BLaER1 treated with 17β-estradiol and CSF1 and Interleukin-3, amounts not matched to agents 10 nM and 100 nM (cell line): ENCODE measurements around the gene PARD3B.

Source experiments
- H3K27ac ChIP-seq, 11 experiments: shearing (Covaris generic); formaldehyde crosslinking; 2 replicates each; pipeline ENCODE4 v1.8.1; 2022
- H3K27me3 ChIP-seq, 11 experiments: shearing (Covaris generic); formaldehyde crosslinking; 2 replicates each; pipeline ENCODE4 v1.8.1; 2022
- H3K36me3 ChIP-seq, 11 experiments: shearing (Covaris generic); formaldehyde crosslinking; 2 replicates each; pipeline ENCODE4 v1.8.1; 2022
- H3K4me1 ChIP-seq, 10 experiments: shearing (Covaris generic); formaldehyde crosslinking; 2 replicates each; pipeline ENCODE4 v1.8.1; 2022
- H3K4me2 ChIP-seq, 11 experiments: shearing (Covaris generic); formaldehyde crosslinking; 2 replicates each; pipeline ENCODE4 v1.8.1; 2022
- H3K4me3 ChIP-seq, 10 experiments: shearing (Covaris generic); formaldehyde crosslinking; 2 replicates each; pipeline ENCODE4 v1.8.1; 2022
- H3K9ac ChIP-seq, 11 experiments: shearing (Covaris generic); formaldehyde crosslinking; 2 replicates each; pipeline ENCODE4 v1.8.1; 2022
- H3K9me3 ChIP-seq, 11 experiments: shearing (Covaris generic); formaldehyde crosslinking; replicated peaks in 1 of 11; 2 replicates each; pipeline ENCODE4 v1.8.1; 2022
- H4K20me1 ChIP-seq, 11 experiments: shearing (Covaris generic); formaldehyde crosslinking; 2 replicates each; pipeline ENCODE4 v1.8.1; 2022
- Cebpa-rat ChIP-seq, 11 experiments: shearing (Covaris generic); IDR thresholded peaks; 2 replicates each; pipeline ENCODE4 v1.8.1; 2022

The PARD3B gene

GRCh38 chr2:204544961-204545860 lies at the start of gene PARD3B:
Gene PARD3B (plus strand): TSS chr2:204545475. CDS start chr2:204546000, 525 bp downstream.
- Histone ChIP-seq H3K27ac (peak within 1 kb of the TSS; percentile 4 to 71 (median 59); a peak in 20 of 22 replicates), H3K27me3 (peaks cover 9 to 31% (median 19%) of the 10 kb centered on the region in 11 experiments; a peak in 19 of 22 replicates), H3K9ac (peak within 1 kb of the TSS; percentile 75 to 86 (median 81)), H3K4me1 (peaks cover 4 to 20% (median 14%) of the 10 kb centered on the region in 10 experiments; a peak in 15 of 20 replicates), H4K20me1 (no peaks in the 10 kb centered on the region), H3K9me3 (no peaks in the 10 kb centered on the region), H3K4me3 (peak within 1 kb of the TSS; percentile 73 to 87 (median 78)), H3K36me3 (no peaks in the 10 kb centered on the region), H3K4me2 (peak within 1 kb of the TSS; percentile 90 to 99 (median 94))
- TF ChIP-seq Cebpa-rat (IDR thresholded peaks at IDR 0.05), result no peak

- H3K4me1 ChIP-seq, result peaks cover 0 to 11% (median 0%) of the 10 kb centered on the region in 10 experiments; a peak in 5 of 20 replicates
- no peaks in the 10 kb centered on the region for H4K20me1 ChIP-seq
- no peaks in the 10 kb centered on the region for H3K27me3 ChIP-seq
- no peaks in the 10 kb centered on the region for H3K36me3 ChIP-seq
- H3K9me3 ChIP-seq, result no peaks in the 10 kb centered on the region
- H3K4me3 ChIP-seq, result no peak overlapping the region
- no peak for TF ChIP-seq Cebpa-rat (IDR thresholded peaks at IDR 0.05)
- H3K4me2 ChIP-seq, result no peak overlapping the region
- no peak overlapping the region for H3K27ac ChIP-seq
- no peak overlapping the region for H3K9ac ChIP-seq
Measured at GRCh38 chr2:204496779-204497178, 48.5 kb upstream of the PARD3B start.

- Histone ChIP-seq H3K9me3 (no peaks in the 10 kb centered on the region), H3K27me3 (no peaks in the 10 kb centered on the region), H3K9ac (no peak overlapping the region), H3K36me3 (no peaks in the 10 kb centered on the region), H3K27ac (no peak overlapping the region), H3K4me1 (peaks cover 0 to 13% (median 0%) of the 10 kb centered on the region in 10 experiments; a peak in 5 of 20 replicates), H3K4me2 (no peak overlapping the region), H4K20me1 (no peaks in the 10 kb centered on the region), H3K4me3 (no peak overlapping the region)
- no peak for TF ChIP-seq Cebpa-rat (IDR thresholded peaks at IDR 0.05)
Measured at GRCh38 chr2:204497855-204498254, 47.4 kb upstream of the PARD3B start.

GRCh38 chr2:204498291-204498690 lies 47.0 kb upstream of the PARD3B start:
- Histone ChIP-seq H3K4me2 (no peak overlapping the region), H3K36me3 (no peaks in the 10 kb centered on the region), H3K27ac (no peak overlapping the region), H3K4me1 (peaks cover 0 to 13% (median 0%) of the 10 kb centered on the region in 10 experiments; a peak in 5 of 20 replicates), H3K27me3 (no peaks in the 10 kb centered on the region), H3K4me3 (no peak overlapping the region), H4K20me1 (no peaks in the 10 kb centered on the region), H3K9ac (no peak overlapping the region), H3K9me3 (no peaks in the 10 kb centered on the region)
- TF ChIP-seq Cebpa-rat (IDR thresholded peaks at IDR 0.05), result no peak

DNA sequence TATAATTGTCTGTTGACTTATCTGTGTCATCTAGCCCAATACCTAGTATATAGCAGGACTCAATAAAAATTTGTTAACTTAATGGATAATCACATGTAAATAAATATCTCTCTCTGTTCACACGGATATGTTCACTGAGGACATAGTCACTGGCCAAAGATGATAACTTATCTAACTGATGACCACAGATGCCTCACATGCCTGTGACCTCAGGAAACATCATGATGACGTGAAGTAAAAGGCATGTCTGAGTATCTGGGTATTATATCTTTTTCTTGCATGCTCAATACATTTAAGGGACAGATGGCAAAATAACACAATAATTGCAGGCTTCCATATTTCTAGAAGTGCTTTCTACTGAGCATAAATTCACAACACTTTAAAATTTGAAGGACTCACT lies 41.4 kb upstream of the PARD3B start:
- Histone ChIP-seq H3K4me1 (peaks cover 0 to 13% (median 0%) of the 10 kb centered on the region in 10 experiments; a peak in 5 of 20 replicates), H3K9ac (no peak overlapping the region), H3K9me3 (no peaks in the 10 kb centered on the region), H3K4me3 (no peak overlapping the region), H3K27ac (no peak overlapping the region), H3K27me3 (no peaks in the 10 kb centered on the region), H3K4me2 (no peak overlapping the region), H3K36me3 (no peaks in the 10 kb centered on the region), H4K20me1 (no peaks in the 10 kb centered on the region)
- no peak for TF ChIP-seq Cebpa-rat (IDR thresholded peaks at IDR 0.05)

DNA sequence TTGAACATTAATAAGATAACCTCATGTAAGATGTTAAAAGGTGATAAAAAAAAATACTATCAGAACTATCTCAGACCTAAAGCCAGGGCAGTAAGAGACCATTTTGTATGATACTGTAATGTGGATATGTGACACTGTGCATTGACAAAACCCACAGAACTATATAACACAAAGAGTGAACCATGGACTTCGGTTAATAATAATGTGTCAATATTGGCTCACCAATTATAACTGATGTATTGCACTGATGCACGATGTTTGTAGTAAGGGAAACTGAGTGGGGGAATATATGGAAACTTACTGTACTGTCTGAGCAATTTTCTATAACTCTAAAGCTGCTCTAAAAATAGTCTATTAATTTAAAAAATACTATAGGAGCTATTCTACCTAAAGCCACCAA lies 40.7 kb upstream of the PARD3B start:
- TF ChIP-seq Cebpa-rat (IDR thresholded peaks at IDR 0.05), result no peak
- H3K9ac ChIP-seq, result no peak overlapping the region
- H3K27ac ChIP-seq, result no peak overlapping the region
- no peaks in the 10 kb centered on the region for H3K9me3 ChIP-seq
- H4K20me1 ChIP-seq, result no peaks in the 10 kb centered on the region
- no peak overlapping the region for H3K4me3 ChIP-seq
- no peaks in the 10 kb centered on the region for H3K27me3 ChIP-seq
- H3K4me2 ChIP-seq, result no peak overlapping the region
- H3K36me3 ChIP-seq, result no peaks in the 10 kb centered on the region
- H3K4me1 ChIP-seq, result peaks cover 0 to 13% (median 0%) of the 10 kb centered on the region in 10 experiments; a peak in 5 of 20 replicates

GRCh38 chr2:204505488-204505887 lies 39.8 kb upstream of the PARD3B start:
- H3K27ac ChIP-seq, result no peak overlapping the region
- no peak overlapping the region for H3K9ac ChIP-seq
- no peak overlapping the region for H3K4me2 ChIP-seq
- H3K4me3 ChIP-seq, result no peak overlapping the region
- no peak for TF ChIP-seq Cebpa-rat (IDR thresholded peaks at IDR 0.05)
- H3K27me3 ChIP-seq, result no peaks in the 10 kb centered on the region
- no peaks in the 10 kb centered on the region for H4K20me1 ChIP-seq
- no peaks in the 10 kb centered on the region for H3K9me3 ChIP-seq
- H3K36me3 ChIP-seq, result no peaks in the 10 kb centered on the region
- H3K4me1 ChIP-seq, result peaks cover 0 to 13% (median 0%) of the 10 kb centered on the region in 10 experiments; a peak in 5 of 20 replicates

DNA sequence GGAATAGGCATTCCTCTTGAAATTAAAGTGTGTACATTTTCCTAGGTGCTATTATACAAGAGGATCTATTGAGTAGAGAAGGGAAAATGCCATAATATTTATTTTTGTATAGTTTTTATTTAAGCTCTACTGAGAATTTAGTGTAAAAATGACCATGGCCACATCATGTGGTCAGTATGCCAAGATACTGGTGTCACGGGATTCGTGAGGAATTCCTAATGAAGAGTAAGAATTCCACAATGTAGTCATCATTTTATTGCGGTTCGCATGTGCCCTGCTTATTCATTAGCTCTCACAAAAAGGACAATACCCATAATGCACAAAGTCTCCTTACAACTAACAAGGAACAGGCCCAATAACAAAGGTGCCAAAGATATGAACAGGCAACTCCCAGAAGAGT lies 39.3 kb upstream of the PARD3B start:
- Histone ChIP-seq H3K27ac (no peak overlapping the region), H3K4me2 (no peak overlapping the region), H3K4me3 (no peak overlapping the region), H3K36me3 (no peaks in the 10 kb centered on the region), H3K27me3 (no peaks in the 10 kb centered on the region), H3K9me3 (no peaks in the 10 kb centered on the region), H3K9ac (no peak overlapping the region), H4K20me1 (no peaks in the 10 kb centered on the region), H3K4me1 (peaks cover 0 to 10% (median 0%) of the 10 kb centered on the region in 10 experiments; a peak in 5 of 20 replicates)
- no peak for TF ChIP-seq Cebpa-rat (IDR thresholded peaks at IDR 0.05)

- H3K36me3 ChIP-seq, result no peaks in the 10 kb centered on the region
- H3K4me1 ChIP-seq, result no peaks in the 10 kb centered on the region
- no peak overlapping the region for H3K9ac ChIP-seq
- no peak for TF ChIP-seq Cebpa-rat (IDR thresholded peaks at IDR 0.05)
- no peaks in the 10 kb centered on the region for H3K9me3 ChIP-seq
- no peak overlapping the region for H3K4me2 ChIP-seq
- H3K27ac ChIP-seq, result no peak overlapping the region
- H4K20me1 ChIP-seq, result no peaks in the 10 kb centered on the region
- H3K27me3 ChIP-seq, result no peaks in the 10 kb centered on the region
- no peak overlapping the region for H3K4me3 ChIP-seq
Measured at GRCh38 chr2:204507636-204508035, 37.6 kb upstream of the PARD3B start.
